Stimulated activated CD4-positive, alpha-beta T cell treated with anti-CD3 and anti-CD28 coated beads, Interleukin-1b, Interleukin-23, amount 100 ng/mL, for 1 hour (primary cell): ENCODE measurements around the gene MAPKAPK2.
A peak's percentile ranks its signal among the peaks of the same experiment; 100 is the strongest.
"Not testable (repeated sequence)": the region's sequence is repeated elsewhere in the genome, so short reads cannot be mapped to it uniquely, and the experiment has no call there.

Experiments used
- DNase-seq, 2 donors: peaks; one replicate each; pipeline ENCODE4 v3.0.0-alpha.2; 2020; ENCODE audit warnings: low read depth in 2 of 2

The MAPKAPK2 gene

DNA sequence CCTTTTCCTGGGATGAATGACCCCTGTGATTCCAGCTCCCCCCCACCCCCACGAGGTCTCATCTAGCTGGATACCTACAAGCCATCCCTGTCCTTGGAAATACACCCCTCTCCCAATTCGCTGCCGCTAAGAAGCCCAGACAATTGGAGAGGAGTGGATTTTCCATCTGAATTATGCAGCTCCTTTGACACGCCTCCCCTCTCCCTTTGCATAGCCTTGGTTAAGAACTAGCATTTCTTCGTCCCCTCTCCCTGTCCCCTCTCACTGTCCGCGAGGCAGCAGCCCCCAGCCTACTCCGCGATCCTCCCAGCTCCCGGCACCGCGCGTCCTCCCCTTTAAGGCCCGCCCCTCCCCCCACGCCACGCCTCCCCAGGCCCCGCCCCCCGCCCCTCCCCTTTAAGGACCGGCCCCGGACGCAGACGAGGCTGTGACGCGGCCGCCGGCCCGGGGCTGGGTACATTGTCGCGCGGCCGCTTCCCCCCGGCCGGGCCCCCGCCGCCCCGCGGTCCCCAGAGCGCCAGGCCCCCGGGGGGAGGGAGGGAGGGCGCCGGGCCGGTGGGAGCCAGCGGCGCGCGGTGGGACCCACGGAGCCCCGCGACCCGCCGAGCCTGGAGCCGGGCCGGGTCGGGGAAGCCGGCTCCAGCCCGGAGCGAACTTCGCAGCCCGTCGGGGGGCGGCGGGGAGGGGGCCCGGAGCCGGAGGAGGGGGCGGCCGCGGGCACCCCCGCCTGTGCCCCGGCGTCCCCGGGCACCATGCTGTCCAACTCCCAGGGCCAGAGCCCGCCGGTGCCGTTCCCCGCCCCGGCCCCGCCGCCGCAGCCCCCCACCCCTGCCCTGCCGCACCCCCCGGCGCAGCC lies at the start of gene MAPKAPK2:
Gene MAPKAPK2, plus strand, starts transcription at position 428 of the 856 bp plus-strand sequence. Its CDS starts 325 bp downstream, at position 753.
- DNase-seq, result peak; percentile 60

- DNase-seq, result peak; percentile 76 to 79
Observed at GRCh38 chr1:206635080-206635977, 49.4 kb upstream of the MAPKAPK2 start, which contains the start of gene DYRK3. TSS of gene DYRK3 (plus strand) at chr1:206635536. CDS start at chr1:206635704, 168 bp downstream.

GRCh38 chr1:206635978-206636345 lies 48.7 kb upstream of the MAPKAPK2 start:
- no peak for DNase-seq

DNA sequence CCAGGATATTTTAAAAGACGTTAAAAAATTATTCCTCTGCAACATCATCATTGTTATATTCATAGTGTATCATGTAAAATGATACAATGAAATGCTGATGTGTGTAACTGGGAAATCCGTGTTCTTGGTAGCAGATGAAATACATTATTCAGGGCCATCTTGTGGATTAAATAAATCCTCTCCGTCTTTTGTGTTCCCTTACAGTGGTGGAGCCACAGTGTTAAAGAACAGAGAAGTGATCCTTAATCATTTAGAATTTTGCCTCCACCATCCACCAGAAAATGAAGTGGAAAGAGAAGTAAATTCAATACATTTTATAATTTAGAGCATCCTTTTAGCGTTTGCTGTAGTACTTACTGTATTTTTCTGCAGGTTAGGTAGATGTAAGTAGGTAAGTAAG lies 48.0 kb upstream of the MAPKAPK2 start:
- DNase-seq, result no peak

GRCh38 chr1:206637605-206638004 lies 47.1 kb upstream of the MAPKAPK2 start:
- no peak for DNase-seq

GRCh38 chr1:206642074-206642473 lies 42.6 kb upstream of the MAPKAPK2 start:
- not testable (repeated sequence) for DNase-seq

DNA sequence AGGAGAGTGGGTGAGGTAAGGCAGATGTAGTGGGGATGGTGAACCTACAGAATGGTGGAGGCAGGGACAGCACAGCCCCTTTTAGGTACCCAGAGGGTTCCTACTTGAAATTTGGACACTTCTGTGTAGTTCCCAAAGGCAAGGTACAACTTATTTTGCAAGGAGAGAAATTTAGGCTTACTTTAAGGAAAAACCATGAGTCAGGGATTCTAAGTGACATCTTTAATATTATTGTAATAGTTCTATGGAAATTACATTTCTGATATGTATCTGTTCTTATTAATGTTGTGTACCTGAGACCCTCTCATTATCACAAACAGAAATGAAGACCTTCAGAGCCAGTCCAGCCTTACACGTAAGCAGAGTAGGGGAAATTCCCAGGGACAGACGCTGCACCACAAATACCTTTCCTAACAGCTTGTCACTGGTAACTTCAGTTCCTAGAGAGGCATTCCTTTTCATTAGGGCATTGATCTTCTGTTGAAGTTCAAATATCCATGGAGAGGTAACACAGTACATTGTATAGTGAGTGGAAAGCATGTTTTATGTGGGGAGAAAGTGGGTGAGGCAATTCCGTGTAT lies 41.5 kb upstream of the MAPKAPK2 start:
- no peak for DNase-seq

GRCh38 chr1:206646504-206646903 lies 38.2 kb upstream of the MAPKAPK2 start:
- no peak for DNase-seq

- DNase-seq, result no peak
Observed at GRCh38 chr1:206647224-206647623, 37.5 kb upstream of the MAPKAPK2 start.

DNA sequence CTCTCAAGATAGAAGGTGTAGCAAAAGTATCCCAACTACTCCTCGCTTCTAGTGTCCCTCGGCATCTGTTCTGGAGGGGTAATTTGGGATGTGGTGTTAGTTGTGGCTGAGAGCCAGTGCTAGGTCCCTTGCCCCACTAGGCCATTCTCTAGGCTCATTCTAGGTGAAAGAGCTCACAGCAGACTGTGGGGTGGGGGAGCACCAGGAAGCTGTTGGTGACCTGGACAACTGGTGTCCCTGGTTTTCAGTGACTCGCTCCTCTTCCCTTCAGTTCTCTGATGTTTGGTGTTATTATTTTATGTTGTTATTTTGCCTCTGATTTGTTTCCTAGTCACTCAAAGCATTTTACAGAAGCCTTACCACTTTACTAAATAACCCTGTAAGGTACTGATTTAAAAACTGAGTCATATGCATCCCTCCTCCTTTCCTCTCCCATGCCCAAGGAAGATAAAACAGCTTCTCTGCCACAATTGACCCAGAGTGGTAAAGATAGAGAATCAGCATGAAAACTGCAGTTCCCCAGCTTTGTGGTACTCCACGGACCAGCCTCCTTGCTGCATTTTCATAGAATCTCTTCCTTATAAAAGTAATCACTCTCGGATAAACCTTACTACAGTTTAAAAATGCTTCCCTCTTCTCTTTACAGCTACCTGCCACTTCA lies 35.3 kb upstream of the MAPKAPK2 start:
- no peak for DNase-seq

DNA sequence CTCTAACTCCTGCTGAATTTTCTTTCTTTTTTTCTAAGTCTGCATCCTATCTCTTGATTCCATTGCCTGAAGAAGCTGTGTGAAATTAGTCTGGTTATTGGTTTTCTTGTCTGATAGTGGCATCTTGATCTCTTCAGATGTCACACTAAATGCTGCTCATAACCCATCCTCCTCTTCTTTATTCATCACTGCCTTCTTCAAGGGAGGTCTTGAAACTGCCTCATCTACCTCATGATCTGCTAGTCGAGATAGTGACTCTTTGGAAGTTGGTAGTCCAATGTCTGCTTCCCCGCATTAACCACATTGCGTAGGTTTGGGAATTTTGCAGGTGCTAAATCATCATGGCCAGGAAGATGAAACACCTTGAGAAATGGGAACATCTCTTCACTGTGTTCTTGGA lies 33.7 kb upstream of the MAPKAPK2 start:
- DNase-seq, result no peak

DNA sequence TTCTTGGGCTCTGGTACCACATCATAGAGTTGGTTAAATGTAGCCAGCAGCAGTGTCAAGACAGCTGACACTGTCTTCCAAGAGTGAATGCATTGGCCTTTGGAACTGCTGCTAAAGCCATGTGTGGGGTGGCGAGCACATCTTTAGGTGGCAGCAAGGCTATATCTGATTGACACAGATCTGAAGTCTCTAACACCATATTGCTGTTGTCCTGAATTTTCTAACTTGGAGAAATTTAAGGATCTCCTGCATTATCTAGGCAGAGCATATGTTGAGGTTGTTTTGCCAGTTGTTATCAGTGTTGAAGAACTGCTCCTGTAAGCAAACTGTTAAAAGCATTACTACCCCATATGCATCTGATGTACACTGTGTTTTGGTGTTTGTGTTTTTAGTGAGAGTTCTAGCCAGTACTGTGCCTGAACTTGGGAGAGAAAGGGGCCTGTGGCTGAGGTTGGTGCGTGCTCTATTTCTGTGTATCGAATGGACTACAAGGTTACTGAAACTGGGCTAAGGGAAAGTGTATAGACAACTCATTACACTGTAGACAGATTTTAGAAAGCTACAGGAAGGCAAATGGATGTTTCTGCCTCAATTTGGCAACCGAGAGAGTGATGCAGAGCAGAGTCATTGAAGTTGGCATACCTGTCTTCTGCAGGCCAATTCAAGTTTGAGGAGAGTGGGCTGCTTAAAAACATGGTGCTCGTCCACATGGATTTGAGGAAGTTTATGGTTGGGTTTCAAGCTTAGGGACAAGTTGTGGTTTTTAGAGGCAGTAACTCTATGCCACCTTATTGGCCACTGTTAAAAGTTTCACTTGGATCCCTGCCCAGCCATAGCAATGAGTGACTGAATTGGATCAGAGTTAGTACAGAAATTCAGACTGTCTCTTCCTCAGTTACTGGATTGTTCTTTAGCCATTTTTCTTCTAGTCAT lies 32.5 kb upstream of the MAPKAPK2 start:
- DNase-seq, result no peak

DNA sequence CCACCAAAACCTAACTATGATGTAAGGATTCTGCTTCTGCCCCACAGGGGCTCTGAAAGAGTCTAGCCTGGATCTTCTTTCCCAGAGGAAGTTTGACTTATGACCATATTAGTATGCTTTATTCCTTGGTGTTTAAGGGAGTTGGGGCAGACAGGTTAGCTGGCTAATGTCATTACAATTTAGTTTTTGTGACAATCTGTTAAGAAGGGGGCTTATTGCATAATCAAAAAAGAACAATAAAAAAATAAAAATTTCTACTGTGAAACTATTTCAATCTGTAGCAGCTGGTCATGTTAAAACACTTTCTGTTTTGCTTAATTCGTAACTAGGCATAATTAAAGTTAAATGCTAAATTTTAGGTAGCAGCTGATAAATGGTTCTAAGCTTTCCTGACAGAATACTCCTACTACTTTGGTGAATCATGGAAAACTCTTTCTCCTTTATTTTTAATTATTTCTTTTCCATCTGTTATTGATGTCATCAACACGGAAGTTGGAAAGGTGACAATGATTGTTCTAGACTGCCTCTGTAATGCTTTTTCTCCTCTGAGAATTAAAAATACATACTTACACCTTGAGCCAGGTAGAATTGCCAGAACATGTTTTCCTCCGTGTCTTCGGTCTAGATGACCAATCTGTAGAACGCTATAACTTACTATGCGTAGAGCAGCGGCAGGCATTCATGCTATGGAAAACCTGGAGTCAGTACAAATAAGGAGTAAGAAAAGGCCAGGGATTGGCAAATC lies 30.8 kb upstream of the MAPKAPK2 start:
- DNase-seq, result no peak

GRCh38 chr1:206654828-206655227 lies 29.9 kb upstream of the MAPKAPK2 start:
- DNase-seq, result no peak

DNA sequence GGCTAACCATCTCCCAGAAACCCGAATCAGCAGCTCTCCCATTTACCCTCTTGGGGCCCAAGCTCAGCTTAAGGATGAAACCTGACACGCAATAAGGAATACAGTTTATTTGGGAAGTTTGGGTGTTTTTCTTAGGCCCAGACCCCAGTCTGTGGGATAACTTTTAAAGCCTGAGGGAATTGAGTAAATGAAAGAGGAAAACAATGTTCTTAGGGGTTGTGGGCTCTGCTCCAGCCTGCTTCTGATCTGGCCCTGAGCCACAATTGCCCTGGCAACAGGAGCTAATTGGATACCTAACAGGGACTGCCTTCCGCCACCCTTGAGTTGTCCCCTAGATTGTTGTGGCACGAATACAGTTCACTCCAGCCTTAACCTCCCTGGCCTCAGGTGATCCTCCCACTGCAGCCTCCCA lies 29.2 kb upstream of the MAPKAPK2 start:
- no peak for DNase-seq

GRCh38 chr1:206656936-206657335 lies 27.8 kb upstream of the MAPKAPK2 start:
- no peak for DNase-seq

GRCh38 chr1:206657751-206658150 lies 27.0 kb upstream of the MAPKAPK2 start:
- no peak for DNase-seq

DNA sequence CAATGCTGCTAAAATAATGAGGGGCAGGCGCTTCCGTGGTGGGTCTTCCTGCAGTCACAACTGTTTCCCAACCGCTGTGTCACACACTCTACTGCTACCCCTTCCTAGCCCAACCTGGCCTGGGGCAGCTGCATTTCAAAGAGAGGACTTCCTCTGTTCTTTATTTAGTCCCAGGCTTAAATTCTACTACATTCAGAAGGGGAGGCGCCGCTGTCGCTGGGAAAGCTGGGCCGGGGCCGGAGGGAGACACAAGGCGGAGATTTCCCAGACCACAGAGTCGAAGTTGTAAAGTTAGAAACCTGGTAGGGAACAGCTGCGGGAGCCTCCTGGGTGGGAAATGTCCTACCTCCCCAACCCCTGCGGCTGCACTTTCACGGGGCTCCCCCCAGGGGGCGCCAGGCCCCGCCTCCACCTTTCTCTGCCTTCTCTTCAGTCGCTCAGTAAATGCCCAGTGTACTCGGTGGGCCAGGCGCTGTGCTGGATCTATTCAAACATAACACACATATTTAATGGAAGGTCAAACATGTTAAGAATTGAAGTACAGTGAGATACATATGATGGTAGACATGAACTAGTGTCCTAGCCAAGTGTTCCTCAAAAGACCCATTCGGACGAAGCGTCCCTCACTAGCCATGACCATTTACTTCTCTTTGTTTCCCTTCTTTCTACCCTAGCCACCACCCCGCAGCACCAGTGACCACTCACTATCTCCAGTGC lies 26.3 kb upstream of the MAPKAPK2 start:
- peak in 1 of 2 donors; percentile 27 for DNase-seq

- no peak for DNase-seq
Observed at GRCh38 chr1:206658981-206659273, 25.8 kb upstream of the MAPKAPK2 start.
